ENCODE results near the gene DPP9.
A peak's percentile ranks its signal among the peaks of the same experiment; 100 is the strongest.
"Not testable (repeated sequence)": the region's sequence is repeated elsewhere in the genome, so short reads cannot be mapped to it uniquely, and the experiment has no call there.

Gene DPP9

GRCh38 chr19:4738734-4739133 is 15.1 kb upstream of the DPP9 start:
- no peak for DNase-seq

- no peak for DNase-seq
Observed at GRCh38 chr19:4737955-4738600, 14.4 kb upstream of the DPP9 start.

- DNase-seq = no peak
Observed at GRCh38 chr19:4733755-4734345, 10.2 kb upstream of the DPP9 start.

GRCh38 chr19:4732680-4733114 is 9.1 kb upstream of the DPP9 start:
- DNase-seq = peak; percentile 41 to 54

- DNase-seq = no peak
Observed at GRCh38 chr19:4730740-4731171, 7.1 kb upstream of the DPP9 start.

- DNase-seq = no peak
Observed at GRCh38 chr19:4728871-4729270, 5.2 kb upstream of the DPP9 start.

- DNase-seq = no peak
Observed at GRCh38 chr19:4722671-4723594, 709 bp downstream of the DPP9 start.

GRCh38 chr19:4721196-4721595 is 2.4 kb downstream of the DPP9 start:
- DNase-seq = no peak

GRCh38 chr19:4720037-4720700 is 3.5 kb downstream of the DPP9 start:
- no peak for DNase-seq

- no peak for DNase-seq
Observed at GRCh38 chr19:4719499-4719866, 4.2 kb downstream of the DPP9 start.

- no peak for DNase-seq
Observed at GRCh38 chr19:4717966-4718701, 5.5 kb downstream of the DPP9 start.

- no peak for DNase-seq
Observed at GRCh38 chr19:4717191-4717965, 6.3 kb downstream of the DPP9 start.

- no peak for DNase-seq
Observed at GRCh38 chr19:4715529-4716221, 8.0 kb downstream of the DPP9 start.

GRCh38 chr19:4715178-4715528 is 8.5 kb downstream of the DPP9 start:
- not testable (repeated sequence) for DNase-seq

- DNase-seq = no peak
Observed at GRCh38 chr19:4714016-4714415, 9.6 kb downstream of the DPP9 start.

- no peak for DNase-seq
Observed at GRCh38 chr19:4713384-4713951, 10.2 kb downstream of the DPP9 start.

- no peak for DNase-seq
Observed at GRCh38 chr19:4712771-4713170, 10.9 kb downstream of the DPP9 start.

GRCh38 chr19:4711211-4711610 is 12.4 kb downstream of the DPP9 start:
- DNase-seq = no peak

GRCh38 chr19:4710281-4710600 is 13.4 kb downstream of the DPP9 start:
- no peak for DNase-seq

GRCh38 chr19:4709440-4710280 is 14.0 kb downstream of the DPP9 start:
- no peak for DNase-seq
